Fibroblast of villous mesenchyme (primary cell): ENCODE measurements around the gene PPIF. TPM values are rescaled to one million over a fixed set of nuclear protein-coding genes. Genes with fewer than 3 reads are reported as not detected.

Experiments
- DNase-seq: peaks from one replicate; pipeline ENCODE4 v3.0.0-alpha.2; 2010; ENCODE audit warnings: low read depth
- H3K4me3 ChIP-seq: 2 replicates; pipeline ENCODE4 v1.5.1; 2011; ENCODE audit warnings: low read depth, mild to moderate bottlenecking, low read length
- CTCF ChIP-seq: IDR thresholded peaks from 2 replicates; pipeline ENCODE4 v1.5.1; 2012; ENCODE audit warnings: low read depth, mild to moderate bottlenecking, low read length; ENCODE audit not compliant: insufficient read depth
- total RNA-seq: library from RNA; depleted of rRNA; stranded (reverse); fragments of >200 nt; gene quantifications from 2 replicates; pipeline ENCODE4 v1.2.3, GENCODE V29; 2012

Gene PPIF
- total RNA-seq, 1 donor, result 42.7 TPM

- no peak for DNase-seq
- no peak overlapping the region for H3K4me3 ChIP-seq
- no peak for TF ChIP-seq CTCF
These were observed 40.9 kb downstream of the PPIF start for GRCh38 chr10:79387974-79388850.

- TF ChIP-seq CTCF, result no peak
- no peak for DNase-seq
- no peak overlapping the region for H3K4me3 ChIP-seq
These were observed 42.8 kb downstream of the PPIF start for GRCh38 chr10:79390057-79390456.

GRCh38 chr10:79390551-79391229 is 43.4 kb downstream of the PPIF start:
- peak; percentile 38 for TF ChIP-seq CTCF
- DNase-seq, result peak; percentile 39
- H3K4me3 ChIP-seq, result no peak overlapping the region

- no peak for DNase-seq
- no peak for TF ChIP-seq CTCF
- no peak overlapping the region for H3K4me3 ChIP-seq
These were observed 44.2 kb downstream of the PPIF start for GRCh38 chr10:79391231-79392019.

- no peak overlapping the region for H3K4me3 ChIP-seq
- TF ChIP-seq CTCF, result no peak
- no peak for DNase-seq
These were observed 44.7 kb downstream of the PPIF start for GRCh38 chr10:79392020-79392398.

GRCh38 chr10:79392506-79393176 is 45.4 kb downstream of the PPIF start:
- H3K4me3 ChIP-seq, result no peak overlapping the region
- no peak for DNase-seq

More at GRCh38 chr10:79392506-79393176, 45.4 kb downstream of the PPIF start:
- TF ChIP-seq CTCF, result no peak
